ENCODE measurements around the gene MROH7. TPM values are rescaled to one million over a fixed set of nuclear protein-coding genes. Genes with fewer than 3 reads are reported as not detected.

The MROH7 gene
- total RNA-seq, 2 experiments from 2014 or later: 0.11 TPM; not detected in 1

GRCh38 chr1:54651608-54652007 lies 10.0 kb downstream of the MROH7 start:
- no peak for DNase-seq
- CTCF ChIA-PET: no interaction called here
- no peak overlapping the region for H3K4me3 Mint-ChIP-seq
- no peaks in the 10 kb centered on the region for H3K9me3 Mint-ChIP-seq
- H3K27ac Mint-ChIP-seq: no peak overlapping the region
- ATAC-seq: no peak
- POLR2A ChIA-PET: no interaction called here
- no peaks in the 10 kb centered on the region for H3K36me3 Mint-ChIP-seq (ENCODE audit: low read depth)
- H3K4me1 Mint-ChIP-seq (ENCODE audit: low read depth): no peaks in the 10 kb centered on the region
- intact Hi-C loops (cut with micrococcal nuclease): no loop called here
- peaks cover 1% of the 10 kb centered on the region for H3K27me3 Mint-ChIP-seq
- no peak for TF ChIP-seq CTCF (IDR thresholded peaks at IDR 0.05)

DNA sequence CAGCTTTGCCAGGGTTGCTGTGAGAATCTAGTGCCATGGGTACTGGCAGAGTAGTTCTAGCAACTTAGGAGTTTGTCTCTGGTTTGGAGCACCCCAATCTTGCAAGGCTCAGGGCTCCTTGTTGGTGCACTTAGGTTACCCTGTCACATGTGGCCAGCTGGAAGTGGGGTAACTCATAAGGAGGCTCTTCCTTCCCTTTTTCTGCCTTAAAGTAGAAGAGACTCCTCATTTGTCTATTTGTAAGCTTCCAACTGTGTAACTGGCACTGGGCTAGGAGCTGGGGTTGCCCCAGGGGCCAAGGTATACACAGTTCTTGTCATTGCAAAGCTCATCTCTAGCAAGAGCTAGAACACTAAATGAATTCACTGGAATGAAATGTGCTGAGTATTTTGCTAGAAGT lies 10.6 kb downstream of the MROH7 start:
- no peak overlapping the region for H3K4me3 Mint-ChIP-seq
- POLR2A ChIA-PET: no interaction called here
- ATAC-seq (no peak), DNase-seq (no peak)
- no peaks in the 10 kb centered on the region for H3K9me3 Mint-ChIP-seq
- H3K27me3 Mint-ChIP-seq: peaks cover 1% of the 10 kb centered on the region
- CTCF ChIA-PET: no interaction called here
- H3K4me1 Mint-ChIP-seq (ENCODE audit: low read depth): no peaks in the 10 kb centered on the region
- intact Hi-C loops (cut with micrococcal nuclease): no loop called here
- no peaks in the 10 kb centered on the region for H3K36me3 Mint-ChIP-seq (ENCODE audit: low read depth)
- H3K27ac Mint-ChIP-seq: no peak overlapping the region
- no peak for TF ChIP-seq CTCF (IDR thresholded peaks at IDR 0.05)

DNA sequence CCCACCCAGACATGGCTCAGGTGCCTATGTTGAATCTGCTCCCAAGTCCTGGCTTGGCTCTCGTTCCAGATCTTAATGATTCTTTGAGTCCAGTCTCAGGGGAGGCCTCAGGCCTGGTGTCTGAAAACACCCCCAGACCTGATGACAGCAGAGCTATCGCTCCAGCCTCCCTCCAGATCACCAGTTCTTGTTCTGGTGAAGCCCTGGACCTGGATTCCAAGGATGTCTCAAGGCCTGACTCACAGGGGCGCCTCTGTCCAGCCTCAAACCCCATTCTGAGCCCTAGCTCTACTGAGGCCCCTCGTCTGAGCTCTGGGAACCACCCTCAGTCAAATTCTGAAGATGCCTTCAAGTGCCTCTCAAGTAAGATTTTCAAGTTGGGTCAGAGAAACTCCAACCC lies 11.4 kb downstream of the MROH7 start:
- Mint-ChIP-seq H3K4me3 (no peak overlapping the region), H3K27ac (no peak overlapping the region), H3K4me1 (ENCODE audit: low read depth) (no peaks in the 10 kb centered on the region), H3K36me3 (ENCODE audit: low read depth) (no peaks in the 10 kb centered on the region), H3K9me3 (no peaks in the 10 kb centered on the region), H3K27me3 (peaks cover 1% of the 10 kb centered on the region)
- ATAC-seq (no peak), DNase-seq (no peak)
- ChIA-PET CTCF (no interaction called here), POLR2A (no interaction called here)
- intact Hi-C loops (cut with micrococcal nuclease): no loop called here
- TF ChIP-seq CTCF (IDR thresholded peaks at IDR 0.05): no peak

GRCh38 chr1:54658164-54658913 lies 16.8 kb downstream of the MROH7 start:
- POLR2A ChIA-PET: interaction anchor here (0.7 kb wide), 1 partner anchor 37 kb away, joined by 3 read pairs; no protein-coding TSS in a partner anchor
- no peak for TF ChIP-seq CTCF (IDR thresholded peaks at IDR 0.05)
- no peak overlapping the region for H3K4me3 Mint-ChIP-seq
- CTCF ChIA-PET: interaction anchor here (0.5 to 1.1 kb wide), 4 partner anchors 21 to 589 kb away, joined by 3 read pairs; partner anchors contain the start of gene TTC22
- intact Hi-C loops (cut with micrococcal nuclease): no loop called here
- H3K9me3 Mint-ChIP-seq: no peaks in the 10 kb centered on the region
- no peaks in the 10 kb centered on the region for H3K27me3 Mint-ChIP-seq
- no peak overlapping the region for H3K27ac Mint-ChIP-seq
- ATAC-seq: no peak
- H3K4me1 Mint-ChIP-seq (ENCODE audit: low read depth): no peaks in the 10 kb centered on the region
- DNase-seq: no peak
- no peaks in the 10 kb centered on the region for H3K36me3 Mint-ChIP-seq (ENCODE audit: low read depth)

GRCh38 chr1:54663725-54664124 lies 22.1 kb downstream of the MROH7 start:
- Mint-ChIP-seq H3K27ac (no peak overlapping the region), H3K4me3 (no peak overlapping the region), H3K36me3 (ENCODE audit: low read depth) (no peaks in the 10 kb centered on the region), H3K27me3 (no peaks in the 10 kb centered on the region), H3K4me1 (ENCODE audit: low read depth) (no peaks in the 10 kb centered on the region), H3K9me3 (no peaks in the 10 kb centered on the region)
- no peak for TF ChIP-seq CTCF (IDR thresholded peaks at IDR 0.05)
- intact Hi-C loops (cut with micrococcal nuclease): no loop called here
- ChIA-PET POLR2A (no interaction called here), CTCF (no interaction called here)
- DNase-seq: no peak
- no peak for ATAC-seq
